GM12875 (cell line): Measurements from ENCODE around the gene HOXA7.
A peak's percentile ranks its signal among the peaks of the same experiment; 100 is the strongest.

Source experiments
- H3K4me3 ChIP-seq: one replicate; pipeline ENCODE4 v1.5.1; 2011; ENCODE audit warnings: low read depth, low read length, control low read depth
- CTCF ChIP-seq: IDR thresholded peaks from 2 replicates; pipeline ENCODE4 v1.5.1; 2011; ENCODE audit warnings: low read depth, mild to moderate bottlenecking, control low read depth, inconsistent platforms, low read length, moderate library complexity, borderline replicate concordance; ENCODE audit not compliant: insufficient read depth

The HOXA7 gene

GRCh38 chr7:27153526-27153925 is 2.9 kb downstream of the HOXA7 start:
- H3K4me3 ChIP-seq = no peak overlapping the region
- TF ChIP-seq CTCF = no peak

GRCh38 chr7:27152816-27153442 is 3.5 kb downstream of the HOXA7 start:
- H3K4me3 ChIP-seq = no peak overlapping the region

GRCh38 chr7:27151931-27152815 is 4.3 kb downstream of the HOXA7 start, which contains the start of gene HOXA3:
Gene HOXA3, minus strand, starts transcription at chr7:27152583. Its CDS starts 41,943 bp downstream, at chr7:27110640.
- no peak for TF ChIP-seq CTCF
- no peak within 1 kb of the TSS for H3K4me3 ChIP-seq

More at GRCh38 chr7:27152816-27153442, 3.5 kb downstream of the HOXA7 start:
- TF ChIP-seq CTCF = no peak

GRCh38 chr7:27151341-27151930 is 5.0 kb downstream of the HOXA7 start:
- peak overlapping the region; percentile 33 for H3K4me3 ChIP-seq
- TF ChIP-seq CTCF = no peak

- peak overlapping the region; percentile 33 for H3K4me3 ChIP-seq
- peak; percentile 88 for TF ChIP-seq CTCF
Measured at GRCh38 chr7:27150568-27151340, 5.7 kb downstream of the HOXA7 start.

- no peak for TF ChIP-seq CTCF
- H3K4me3 ChIP-seq = no peak overlapping the region
Measured at GRCh38 chr7:27149842-27150567, 6.5 kb downstream of the HOXA7 start.
